SK-N-SH (cell line): ENCODE data around the gene SNAPC1. TPM values are rescaled to one million over a fixed set of nuclear protein-coding genes. Genes with fewer than 3 reads are reported as not detected.

ENCODE experiments used
- CTCF ChIA-PET: fragments of 300-600, 350-600 bp; formaldehyde crosslinking; extraction: SDS; loops from one replicate; lab custom pipeline; 2021; lab: Yijun Ruan, JAX
- POLR2A ChIA-PET: fragments of 350-600 bp; sonication (Branson Sonifier 250); formaldehyde crosslinking; extraction: SDS; loops from one replicate; lab custom pipeline; 2020; ENCODE audit warnings: antibody characterized with exemption, inconsistent platforms; lab: Yijun Ruan, JAX
- DNase-seq: peaks from one replicate; pipeline ENCODE4 v3.0.0; 2012
- H2AFZ ChIP-seq: fragments of 200-600 bp; sonication (generic); 2 replicates; pipeline ENCODE4 v1.8.1; 2016; ENCODE audit warnings: antibody characterized with exemption, mild to moderate bottlenecking, low read depth
- H3F3A ChIP-seq: fragments of 200-600 bp; sonication (generic); replicated peaks from 2 replicates; pipeline ENCODE3; 2016; ENCODE audit warnings: antibody characterized with exemption, mild to moderate bottlenecking; ENCODE audit not compliant: insufficient read depth
- H3K27ac ChIP-seq, 2 experiments: fragments of 200-500 bp in 1 of 2; fragments of 200-600 bp in 1 of 2; sonication (Bioruptor generic) in 1 of 2; sonication (generic), shearing (Covaris generic) in 1 of 2; 2 replicates each; pipeline versions ENCODE4 v1.5.1 to v1.6.1; 2014 to 2016; ENCODE audit warnings: low read depth in 2 of 2, inconsistent platforms in 1 of 2, low read length in 1 of 2, mild to moderate bottlenecking in 1 of 2, mixed read lengths in 1 of 2
- H3K27me3 ChIP-seq: fragments of 200-600 bp; sonication (generic), shearing (Covaris generic); 2 replicates; pipeline ENCODE4 v1.6.1; 2016; ENCODE audit warnings: mixed run types; ENCODE audit not compliant: insufficient read depth
- H3K36me3 ChIP-seq, 2 experiments: fragments of 200-500 bp in 1 of 2; fragments of 200-600 bp in 1 of 2; sonication (Bioruptor generic) in 1 of 2; sonication (generic) in 1 of 2; replicated peaks in 1 of 2; 2 replicates each; pipeline versions ENCODE3 to v1.5.1; 2014 to 2016; ENCODE audit warnings: low read length in 1 of 2, mild to moderate bottlenecking in 1 of 2; ENCODE audit not compliant: insufficient read depth in 2 of 2, control insufficient read depth in 1 of 2
- H3K4me1 ChIP-seq, 2 experiments: fragments of 200-500 bp in 1 of 2; fragments of 200-600 bp in 1 of 2; sonication (Bioruptor generic) in 1 of 2; sonication (generic), shearing (Covaris generic) in 1 of 2; 2 replicates each; pipeline versions ENCODE4 v1.5.1 to v1.6.1; 2014 to 2016; ENCODE audit warnings: low read depth in 1 of 2, low read length in 1 of 2, mixed run types in 1 of 2; ENCODE audit not compliant: insufficient read depth in 2 of 2, control insufficient read depth in 1 of 2
- H3K4me2 ChIP-seq: fragments of 200-600 bp; sonication (generic), shearing (Covaris generic); 2 replicates; pipeline ENCODE4 v1.6.1; 2017; ENCODE audit warnings: mixed run types
- H3K4me3 ChIP-seq, 2 experiments: fragments of 200-500 bp in 1 of 2; fragments of 200-600 bp in 1 of 2; sonication (Bioruptor generic) in 1 of 2; sonication (generic), shearing (Covaris generic) in 1 of 2; 2 replicates each; pipeline versions ENCODE4 v1.5.1 to v1.8.1; 2014 to 2016; ENCODE audit warnings: low read depth in 2 of 2, inconsistent platforms in 1 of 2, low read length in 1 of 2, mild to moderate bottlenecking in 1 of 2, mixed read lengths in 1 of 2, moderate library complexity in 1 of 2
- H3K79me2 ChIP-seq: fragments of 200-600 bp; sonication (generic); 2 replicates; pipeline ENCODE4 v1.8.1; 2017; ENCODE audit warnings: mild to moderate bottlenecking; ENCODE audit not compliant: insufficient read depth
- H3K9ac ChIP-seq: fragments of 200-600 bp; sonication (generic); 2 replicates; pipeline ENCODE4 v1.6.1; 2017; ENCODE audit warnings: mixed run types
- H3K9me2 ChIP-seq: fragments of 200-600 bp; sonication (generic); 2 replicates; pipeline ENCODE4 v1.6.1; 2017; ENCODE audit warnings: mixed run types
- H3K9me3 ChIP-seq: fragments of 200-600 bp; sonication (generic); 2 replicates; pipeline ENCODE4 v1.6.1; 2017; ENCODE audit warnings: mixed run types, mild to moderate bottlenecking, moderate library complexity
- H4K20me1 ChIP-seq: fragments of 200-600 bp; sonication (generic); 2 replicates; pipeline ENCODE4 v1.6.1; 2017; ENCODE audit warnings: mild to moderate bottlenecking, mixed run types; ENCODE audit not compliant: insufficient read depth
- CHD2 ChIP-seq: fragments of 150-350 bp; IDR thresholded peaks from 2 replicates; pipeline ENCODE4 v1.6.1; 2018; ENCODE audit warnings: low read length; ENCODE audit not compliant: partially characterized antibody
- ELF1 ChIP-seq: IDR thresholded peaks from 2 replicates; pipeline ENCODE4 v1.4.0; 2012
- FOSL2 ChIP-seq: IDR thresholded peaks from 2 replicates; pipeline ENCODE4 v1.4.0; 2012; ENCODE audit warnings: low read depth, mild to moderate bottlenecking, moderate library complexity, borderline replicate concordance
- FOXJ3 ChIP-seq: sonication (generic); formaldehyde crosslinking; IDR thresholded peaks from 2 replicates; pipeline ENCODE4 v1.5.1; 2020; ENCODE audit warnings: mild to moderate bottlenecking, missing genetic modification reagents
- FOXM1 ChIP-seq: IDR thresholded peaks from 2 replicates; pipeline ENCODE4 v1.4.0; 2012; ENCODE audit warnings: low read depth, mild to moderate bottlenecking
- JUND ChIP-seq: IDR thresholded peaks from 2 replicates; pipeline ENCODE4 v1.4.0; 2012
- MEF2A ChIP-seq: IDR thresholded peaks from 2 replicates; pipeline ENCODE4 v1.4.0; 2012; ENCODE audit warnings: low read depth, borderline replicate concordance
- MXI1 ChIP-seq: IDR thresholded peaks from 2 replicates; pipeline ENCODE4 v1.6.1; 2012; ENCODE audit warnings: mild to moderate bottlenecking, low read depth, low read length, improper control_type of control experiment
- NFIC ChIP-seq: IDR thresholded peaks from 2 replicates; pipeline ENCODE4 v1.4.0; 2012; ENCODE audit warnings: borderline replicate concordance
- NRF1 ChIP-seq: IDR thresholded peaks from 2 replicates; pipeline ENCODE4 v1.6.1; 2012; ENCODE audit warnings: low read depth, mild to moderate bottlenecking, low read length
- RAD21 ChIP-seq: IDR thresholded peaks from 2 replicates; pipeline ENCODE4 v1.6.1; 2012; ENCODE audit warnings: mild to moderate bottlenecking, low read length
- RCOR1 ChIP-seq: fragments of 150-350 bp; IDR thresholded peaks from 2 replicates; pipeline ENCODE4 v1.6.1; 2017; ENCODE audit warnings: antibody characterized with exemption, low read length
- RXRA ChIP-seq: IDR thresholded peaks from 2 replicates; pipeline ENCODE4 v1.4.0; 2012; ENCODE audit warnings: low read depth, mild to moderate bottlenecking, borderline replicate concordance
- SIN3A ChIP-seq: IDR thresholded peaks from 2 replicates; pipeline ENCODE4 v1.6.1; 2012; ENCODE audit warnings: low read depth, mild to moderate bottlenecking, low read length, moderate library complexity, borderline replicate concordance
- TAF1 ChIP-seq: IDR thresholded peaks from 2 replicates; pipeline ENCODE4 v1.6.1; 2012; ENCODE audit warnings: low read depth, mild to moderate bottlenecking, low read length, moderate library complexity, borderline replicate concordance
- TCF12 ChIP-seq: IDR thresholded peaks from 2 replicates; pipeline ENCODE4 v1.4.0; 2012
- WGBS: methylation state at CpG from one replicate; pipeline ENCODE4 v1.1.6; 2017; ENCODE audit warnings: low lambda C conversion rate; 5-methylcytosine and 5-hydroxymethylcytosine counted together
- polyA plus RNA-seq, 3 experiments: library from polyadenylated mRNA; depleted of rRNA; stranded (reverse); fragments of >200 nt; gene quantifications; 2 replicates each; pipeline ENCODE4 v1.2.3, GENCODE V29; 2012
- TF ChIP-seq, protein P1 (sequence below): fragments of 150-350 bp; IDR thresholded peaks from 2 replicates; pipeline ENCODE4 v1.6.1; 2017; ENCODE audit warnings: antibody characterized with exemption, low read length, low read depth, borderline replicate concordance
- TF ChIP-seq, protein P2 (sequence below): fragments of 200-600 bp; sonication (generic); IDR thresholded peaks from 2 replicates; pipeline ENCODE4 v1.6.1; 2017; ENCODE audit warnings: antibody characterized with exemption, mild to moderate bottlenecking, moderate library complexity
- TF ChIP-seq, protein P3 (sequence below): IDR thresholded peaks from 2 replicates; pipeline ENCODE4 v1.4.0; 2012; ENCODE audit warnings: low read depth, borderline replicate concordance

Gene SNAPC1
- polyA plus RNA-seq, 1 of the 3 experiments (the other 2 are of a cell fraction): 3.4 TPM

DNA sequence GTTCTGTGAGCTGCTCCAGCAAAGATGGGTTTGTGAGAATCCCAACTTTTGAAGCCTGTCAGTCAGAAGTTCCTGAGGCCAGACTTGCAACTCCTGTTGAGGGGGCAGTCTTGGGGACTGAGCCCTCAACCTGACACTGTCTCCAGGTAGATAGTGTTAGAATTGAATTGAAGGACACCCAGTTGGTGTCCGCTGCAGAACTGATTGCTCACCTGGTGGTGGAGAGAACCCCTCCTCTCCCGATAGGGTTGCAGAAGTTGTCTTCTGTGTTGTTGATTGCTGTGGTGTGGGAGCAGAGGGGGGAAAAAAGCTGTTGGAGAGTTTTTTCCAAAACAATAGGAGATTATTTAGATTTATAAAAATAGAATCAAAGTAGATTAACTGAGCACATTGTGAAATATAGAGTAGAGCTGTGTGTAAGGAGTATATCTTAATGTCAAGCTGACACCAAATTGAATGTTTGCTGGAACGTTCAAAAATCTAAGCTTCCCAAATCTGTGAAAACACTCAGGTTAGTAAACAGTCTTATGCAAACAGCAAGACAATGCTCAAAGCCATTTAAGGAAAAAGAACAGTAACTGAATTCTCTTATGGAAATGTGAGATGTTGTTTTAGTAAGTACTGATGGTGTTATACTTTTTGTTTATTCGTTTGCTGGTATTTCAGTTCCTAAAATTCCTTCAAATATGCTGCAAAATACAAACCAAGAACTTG is 48.3 kb upstream of the SNAPC1 start:
- CTCF ChIA-PET: interaction anchor here (0.8 to 2.3 kb wide), 6 partner anchors 15 to 239 kb away, joined by 3 to 9 read pairs (median 4); no protein-coding TSS in a partner anchor
- DNase-seq: no peak
- H3F3A ChIP-seq: peaks cover 12% of the 10 kb centered on the region
- H3K36me3 ChIP-seq: no peaks in the 10 kb centered on the region
- H3K9me2 ChIP-seq: no peaks in the 10 kb centered on the region
- POLR2A ChIA-PET: no interaction called here
- peaks cover 100% of the 10 kb centered on the region for H3K79me2 ChIP-seq
- no peak overlapping the region for H3K9ac ChIP-seq
- H3K9me3 ChIP-seq: no peaks in the 10 kb centered on the region
- H4K20me1 ChIP-seq: peaks cover 100% of the 10 kb centered on the region
- 73% methylated on average over 4 of the region's 4 CpGs for WGBS
- no peak overlapping the region for H3K4me2 ChIP-seq
- no peak overlapping the region; a peak in 1 of 4 replicates for H3K27ac ChIP-seq
- H2AFZ ChIP-seq: no peak overlapping the region
- no peak overlapping the region for H3K4me3 ChIP-seq
- H3K4me1 ChIP-seq: peaks cover 23 to 29% of the 10 kb centered on the region in 2 experiments; a peak in 3 of 4 replicates
- no peaks in the 10 kb centered on the region for H3K27me3 ChIP-seq
- TF ChIP-seq ELF1 (no peak), NFIC (no peak), CHD2 (no peak), SIN3A (no peak), TCF12 (no peak)
- TF ChIP-seq, protein P1, sequence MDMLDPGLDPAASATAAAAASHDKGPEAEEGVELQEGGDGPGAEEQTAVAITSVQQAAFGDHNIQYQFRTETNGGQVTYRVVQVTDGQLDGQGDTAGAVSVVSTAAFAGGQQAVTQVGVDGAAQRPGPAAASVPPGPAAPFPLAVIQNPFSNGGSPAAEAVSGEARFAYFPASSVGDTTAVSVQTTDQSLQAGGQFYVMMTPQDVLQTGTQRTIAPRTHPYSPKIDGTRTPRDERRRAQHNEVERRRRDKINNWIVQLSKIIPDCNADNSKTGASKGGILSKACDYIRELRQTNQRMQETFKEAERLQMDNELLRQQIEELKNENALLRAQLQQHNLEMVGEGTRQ: no peak
- TF ChIP-seq, protein P2, sequence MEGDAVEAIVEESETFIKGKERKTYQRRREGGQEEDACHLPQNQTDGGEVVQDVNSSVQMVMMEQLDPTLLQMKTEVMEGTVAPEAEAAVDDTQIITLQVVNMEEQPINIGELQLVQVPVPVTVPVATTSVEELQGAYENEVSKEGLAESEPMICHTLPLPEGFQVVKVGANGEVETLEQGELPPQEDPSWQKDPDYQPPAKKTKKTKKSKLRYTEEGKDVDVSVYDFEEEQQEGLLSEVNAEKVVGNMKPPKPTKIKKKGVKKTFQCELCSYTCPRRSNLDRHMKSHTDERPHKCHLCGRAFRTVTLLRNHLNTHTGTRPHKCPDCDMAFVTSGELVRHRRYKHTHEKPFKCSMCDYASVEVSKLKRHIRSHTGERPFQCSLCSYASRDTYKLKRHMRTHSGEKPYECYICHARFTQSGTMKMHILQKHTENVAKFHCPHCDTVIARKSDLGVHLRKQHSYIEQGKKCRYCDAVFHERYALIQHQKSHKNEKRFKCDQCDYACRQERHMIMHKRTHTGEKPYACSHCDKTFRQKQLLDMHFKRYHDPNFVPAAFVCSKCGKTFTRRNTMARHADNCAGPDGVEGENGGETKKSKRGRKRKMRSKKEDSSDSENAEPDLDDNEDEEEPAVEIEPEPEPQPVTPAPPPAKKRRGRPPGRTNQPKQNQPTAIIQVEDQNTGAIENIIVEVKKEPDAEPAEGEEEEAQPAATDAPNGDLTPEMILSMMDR: no peak
- TF ChIP-seq, all 33 proteins: peak for 0

DNA sequence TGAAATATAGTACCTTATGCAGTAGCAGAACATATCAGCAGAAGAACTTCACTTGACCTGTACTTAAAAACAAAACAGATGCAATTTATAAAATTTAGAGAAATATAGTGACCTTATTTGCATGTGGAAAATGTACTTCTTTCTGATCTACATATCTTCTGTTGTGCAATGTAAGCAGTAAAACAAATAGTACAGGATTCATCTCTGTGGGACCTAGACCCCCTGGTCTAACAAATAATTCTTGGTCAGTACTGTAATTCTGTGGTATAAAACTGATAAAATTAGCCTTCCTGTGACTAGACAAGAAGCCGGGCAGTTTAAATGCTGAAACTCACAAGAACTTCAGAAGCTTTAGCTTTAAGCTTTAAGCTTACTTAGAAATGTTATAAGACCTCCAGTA is 45.3 kb upstream of the SNAPC1 start:
- H3K9me3 ChIP-seq: no peaks in the 10 kb centered on the region
- no peak for DNase-seq
- no peak overlapping the region for H2AFZ ChIP-seq
- WGBS: 100% methylated on average over 1 of the region's 1 CpG
- peaks cover 99% of the 10 kb centered on the region for H3K79me2 ChIP-seq
- no peak overlapping the region for H3K4me3 ChIP-seq
- peaks cover 20 to 30% of the 10 kb centered on the region in 2 experiments; a peak in 3 of 4 replicates for H3K4me1 ChIP-seq
- peak overlapping the region in 1 of 2 experiments; percentile 6; a peak in 1 of 4 replicates for H3K27ac ChIP-seq
- H4K20me1 ChIP-seq: peaks cover 93% of the 10 kb centered on the region
- no peak overlapping the region for H3K9ac ChIP-seq
- H3K27me3 ChIP-seq: no peaks in the 10 kb centered on the region
- H3K9me2 ChIP-seq: no peaks in the 10 kb centered on the region
- H3K4me2 ChIP-seq: no peak overlapping the region
- peaks cover 10% of the 10 kb centered on the region for H3F3A ChIP-seq
- H3K36me3 ChIP-seq: peaks cover 7 to 16% of the 10 kb centered on the region in 2 experiments
- ChIA-PET CTCF (interaction anchor here (0.7 to 1.4 kb wide), 5 partner anchors 15 to 254 kb away, joined by 3 to 4 read pairs (median 4); no protein-coding TSS in a partner anchor), POLR2A (interaction anchor here (1.2 kb wide), 1 partner anchor 45 kb away, joined by 4 read pairs; the partner anchor contains the start of gene SNAPC1)
- TF ChIP-seq RAD21 (no peak), MEF2A (no peak), FOXJ3 (CRISPR knock-in tag) (no peak), JUND (no peak), RCOR1 (no peak), MXI1 (no peak), FOXM1 (no peak), FOSL2 (no peak), TAF1 (no peak), NRF1 (no peak), RXRA (no peak)
- TF ChIP-seq, protein P2: no peak
- TF ChIP-seq, protein P3, sequence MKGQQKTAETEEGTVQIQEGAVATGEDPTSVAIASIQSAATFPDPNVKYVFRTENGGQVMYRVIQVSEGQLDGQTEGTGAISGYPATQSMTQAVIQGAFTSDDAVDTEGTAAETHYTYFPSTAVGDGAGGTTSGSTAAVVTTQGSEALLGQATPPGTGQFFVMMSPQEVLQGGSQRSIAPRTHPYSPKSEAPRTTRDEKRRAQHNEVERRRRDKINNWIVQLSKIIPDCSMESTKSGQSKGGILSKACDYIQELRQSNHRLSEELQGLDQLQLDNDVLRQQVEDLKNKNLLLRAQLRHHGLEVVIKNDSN: no peak
